SH-SY5Y (cell line): ENCODE measurements around the gene SMOC1.

ENCODE experiments used
- GATA2 ChIP-seq: IDR thresholded peaks from 2 replicates; pipeline ENCODE4 v1.6.1; 2011; ENCODE audit warnings: mild to moderate bottlenecking, low read depth, low read length
- GATA3 ChIP-seq: IDR thresholded peaks from 2 replicates; pipeline ENCODE4 v1.6.1; 2011; ENCODE audit warnings: low read depth, mild to moderate bottlenecking, low read length, moderate library complexity

DNA sequence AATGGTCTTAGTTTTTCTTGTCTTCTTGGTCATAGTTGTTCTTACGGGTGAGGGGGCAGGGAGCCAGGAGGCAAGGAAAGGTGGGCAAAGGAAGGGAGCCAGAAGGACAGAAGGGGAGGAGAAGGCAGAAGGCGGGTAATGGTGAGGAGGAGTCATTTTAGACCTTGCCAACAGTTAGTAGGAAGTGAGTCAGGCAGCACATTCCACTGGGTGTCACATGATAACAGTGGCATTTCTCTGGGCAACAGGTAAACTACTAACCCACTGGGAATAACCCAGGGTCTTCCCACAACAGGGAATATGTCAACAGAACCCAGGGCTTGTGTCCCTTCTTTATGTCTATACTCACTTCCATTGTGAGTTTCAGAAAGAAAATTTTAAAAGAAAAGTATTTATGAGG lies 181.9 kb downstream of the SMOC1 start:
- no peak for TF ChIP-seq GATA2
- TF ChIP-seq GATA3: no peak
